ENCODE data around the gene BSDC1. TPM values are rescaled to one million over a fixed set of nuclear protein-coding genes. Genes with fewer than 3 reads are reported as not detected.
A peak's percentile ranks its signal among the peaks of the same experiment; 100 is the strongest.

BSDC1 gene
- total and polyA plus RNA-seq, 2 of the 13 experiments (the other 11 are each of a cell fraction or from before 2014, with no cell fraction given): 40.3 to 64.2 TPM

GRCh38 chr1:32335790-32336590, 58.3 kb downstream of the BSDC1 start, which contains the start of gene MARCKSL1:
MARCKSL1 (minus strand) TSS chr1:32336233; CDS start chr1:32336033, 200 bp downstream.
- ATAC-seq (peak; percentile 49), FAIRE-seq (no peak), DNase-seq (ENCODE audit: low spot score) (peak; percentile 63)
- Histone ChIP-seq H3K36me3 (replicated peaks in 1 of 2; ENCODE audit: control insufficient read depth in 1 of 2, insufficient read depth in 2 of 2, low read length in 2 of 2) (peaks cover 16 to 34% of the 10 kb centered on the region in 2 experiments), H3K79me2 (ENCODE audit: insufficient read depth, low read length) (peaks cover 14% of the 10 kb centered on the region), H4K20me1 (ENCODE audit: insufficient read depth, low read length) (peaks cover 14% of the 10 kb centered on the region), H3K9me3 (ENCODE audit: low read length) (no peaks in the 10 kb centered on the region), H3K4me1 (ENCODE audit: insufficient read depth, low read length) (peaks cover 57% of the 10 kb centered on the region), H3K9ac (ENCODE audit: insufficient read depth, low read depth, low read length) (peak within 1 kb of the TSS; percentile 91), H2AFZ (ENCODE audit: low read length) (no peak within 1 kb of the TSS), H3K27me3 (ENCODE audit: control insufficient read depth in 1 of 2, insufficient read depth in 2 of 2, low read length in 2 of 2) (peaks cover 0 to 4% of the 10 kb centered on the region in 2 experiments; a peak in 2 of 5 replicates), H3K4me2 (ENCODE audit: low read depth, low read length) (peak within 1 kb of the TSS; percentile 93), H3K4me3 (replicated peaks in 1 of 3; ENCODE audit: insufficient read depth in 1 of 3, low read depth in 2 of 3, low read length in 3 of 3) (peak within 1 kb of the TSS; percentile 70 to 95 (median 84)), H3K27ac (ENCODE audit: extremely low read length, insufficient read depth, low read length) (peak within 1 kb of the TSS; percentile 68)
- ChIA-PET CTCF (ENCODE audit: low intra/inter-chr PET ratio, low total read pairs) (interaction anchor here (0.7 to 1.7 kb wide), 2 partner anchors 15 to 120 kb away, joined by 3 to 4 read pairs; no protein-coding TSS in a partner anchor), POLR2A (interaction anchor here (0.6 to 5.8 kb wide), 33 partner anchors 8 to 263 kb away, joined by 3 to 222 read pairs (median 5); partner anchors contain the start of genes BSDC1, CCDC28B, FAM167B and HDAC1)
- intact Hi-C loops (cut with micrococcal nuclease; ENCODE audit: unreplicated experiment): loop anchor here (2.0 to 10.0 kb wide), 2 partner anchors 15 to 59 kb away; partner anchors contain the start of gene BSDC1
- in situ Hi-C loops (cut with HindIII; ENCODE audit: extremely low pct_ligation_motif_present, low pct_unique_long_range_greater_than_20kb): no loop called here
- BruUV-seq (replicated peaks): no TSS peak
- 1% methylated on average over 14 of the region's 95 CpGs for WGBS (ENCODE audit: low lambda C conversion rate)
- peak; percentile 38; the same call in 1 of the 2 replicates for TF ChIP-seq RXRA (CRISPR knock-in tag; IDR thresholded peaks at IDR 0.05)
- TF ChIP-seq E2F2 (CRISPR knock-in tag; IDR thresholded peaks at IDR 0.05; ENCODE audit: borderline replicate concordance): 0 out of 2 replicates have a peak, but pooled peaks have one; percentile 18
- TF ChIP-seq KDM2A (CRISPR knock-in tag; IDR thresholded peaks at IDR 0.05; ENCODE audit: borderline replicate concordance, low read depth): peak; percentile 58; the same call in 1 of the 2 replicates
- TF ChIP-seq CBFB (CRISPR knock-in tag; IDR thresholded peaks at IDR 0.05): 0 out of 2 replicates have a peak, but pooled peaks have one; percentile 55
- TF ChIP-seq THAP7 (CRISPR knock-in tag; IDR thresholded peaks at IDR 0.05): no peak; the same call in 1 of the 2 replicates
- no peak for TF ChIP-seq ZFP36L2 (CRISPR knock-in tag; IDR thresholded peaks at IDR 0.05)
- no peak for TF ChIP-seq MIXL1 (CRISPR knock-in tag; IDR thresholded peaks at IDR 0.05)
- TF ChIP-seq MAX (IDR thresholded peaks at IDR 0.05): peak; percentile 42; the same call in 1 of the 2 replicates
- TF ChIP-seq WIZ (CRISPR knock-in tag; IDR thresholded peaks at IDR 0.05): no peak
- TF ChIP-seq EEA1 (CRISPR knock-in tag; IDR thresholded peaks at IDR 0.05; ENCODE audit: borderline replicate concordance): peak; percentile 65; the same call in 1 of the 2 replicates
- no peak for TF ChIP-seq ZBTB4 (CRISPR knock-in tag; IDR thresholded peaks at IDR 0.05; ENCODE audit: borderline replicate concordance)
- peak; percentile 98 for TF ChIP-seq DRAP1 (CRISPR knock-in tag; IDR thresholded peaks at IDR 0.05)
- peak; percentile 69; the same call in 1 of the 2 replicates for TF ChIP-seq ERF (CRISPR knock-in tag; IDR thresholded peaks at IDR 0.05)
- TF ChIP-seq TMF1 (CRISPR knock-in tag; IDR thresholded peaks at IDR 0.05; ENCODE audit: low read depth): no peak
- TF ChIP-seq HDAC1 (CRISPR knock-in tag; IDR thresholded peaks at IDR 0.05): peak; percentile 63
- no peak for TF ChIP-seq MATR3 (CRISPR knock-in tag; IDR thresholded peaks at IDR 0.05)

Measured in HepG2 (cell line).